H1 (cell line): ENCODE results near the gene RTTN. TPM values are rescaled to one million over a fixed set of nuclear protein-coding genes. Genes with fewer than 3 reads are reported as not detected.

Source experiments
- CTCF ChIA-PET: fragments of 300-600 bp; sonication (Branson Sonifier 250); formaldehyde crosslinking; loops from one replicate; lab custom pipeline; 2021; ENCODE audit not compliant: partially characterized antibody; lab: Charles Lee
- POLR2A ChIA-PET: fragments of 300-600 bp; sonication (Branson Sonifier 250); formaldehyde crosslinking; loops from one replicate; lab custom pipeline; 2021; ENCODE audit warnings: inconsistent platforms; ENCODE audit not compliant: partially characterized antibody; lab: Charles Lee
- DNase-seq, 2 experiments: peaks; one replicate each; pipeline versions ENCODE4 v3.0.0 to v3.0.0-alpha.2; 2010 to 2022; ENCODE audit warnings: low spot score in 2 of 2, low read depth in 1 of 2, mixed read lengths in 1 of 2
- FAIRE-seq: peaks from 2 replicates; lab custom pipeline; 2011; peaks lifted over from hg19 to GRCh38; lab: Jason Lieb, UNC
- H2AFZ ChIP-seq: 2 replicates; pipeline ENCODE4 v1.8.1; 2012; ENCODE audit warnings: low read length, inconsistent platforms
- H2AK5ac ChIP-seq: 2 replicates; pipeline ENCODE4 v1.6.1; 2013; ENCODE audit warnings: low read depth, low read length
- H2BK120ac ChIP-seq: replicated peaks from 2 replicates; pipeline ENCODE3; 2013; ENCODE audit warnings: low read depth, low read length, inconsistent platforms
- H2BK12ac ChIP-seq: 2 replicates; pipeline ENCODE4 v1.6.1; 2013; ENCODE audit warnings: low read depth, low read length
- H2BK15ac ChIP-seq: 2 replicates; pipeline ENCODE4 v1.6.1; 2013; ENCODE audit warnings: low read length
- H2BK20ac ChIP-seq: 2 replicates; pipeline ENCODE4 v1.6.1; 2013; ENCODE audit warnings: low read length
- H2BK5ac ChIP-seq: 2 replicates; pipeline ENCODE4 v1.6.1; 2013; ENCODE audit warnings: low read depth, low read length
- H3K14ac ChIP-seq: 2 replicates; pipeline ENCODE4 v1.6.1; 2013; ENCODE audit warnings: inconsistent platforms; ENCODE audit not compliant: insufficient read length
- H3K18ac ChIP-seq: 2 replicates; pipeline ENCODE4 v1.6.1; 2013; ENCODE audit warnings: low read length; ENCODE audit errors: extremely low read depth
- H3K23ac ChIP-seq: 2 replicates; pipeline ENCODE4 v1.6.1; 2013; ENCODE audit warnings: inconsistent platforms; ENCODE audit not compliant: insufficient read length
- H3K23me2 ChIP-seq: 2 replicates; pipeline ENCODE4 v1.6.1; 2013; ENCODE audit warnings: low read depth, low read length
- H3K27ac ChIP-seq: 2 replicates; pipeline ENCODE4 v1.6.1; 2011; ENCODE audit warnings: low read depth, low read length, inconsistent platforms
- H3K27me3 ChIP-seq, 4 experiments: replicated peaks in 1 of 4; 1 replicate in 1 of 4; 2 replicates in 3 of 4; pipeline versions ENCODE4 v1.6.1 to v1.8.1; 2011 to 2013; ENCODE audit warnings: low read length in 3 of 4, mild to moderate bottlenecking in 3 of 4, inconsistent platforms in 2 of 4, mixed read lengths in 2 of 4, moderate library complexity in 1 of 4; ENCODE audit not compliant: control insufficient read depth in 3 of 4, insufficient read depth in 3 of 4; ENCODE audit errors: extremely low read depth in 1 of 4
- H3K36me3 ChIP-seq, 4 experiments: 2 replicates each; pipeline versions ENCODE4 v1.6.1 to v1.8.1; 2011 to 2013; ENCODE audit warnings: mild to moderate bottlenecking in 4 of 4, low read length in 3 of 4, moderate library complexity in 2 of 4, control low read depth in 1 of 4, inconsistent platforms in 1 of 4; ENCODE audit not compliant: insufficient read depth in 4 of 4, control insufficient read depth in 2 of 4
- H3K4ac ChIP-seq: replicated peaks from 2 replicates; pipeline ENCODE3; 2013; ENCODE audit warnings: low read length, low read depth, mixed read lengths, inconsistent platforms; ENCODE audit not compliant: insufficient read length
- H3K4me1 ChIP-seq, 4 experiments: replicated peaks in 1 of 4; 1 replicate in 1 of 4; 2 replicates in 3 of 4; pipeline versions ENCODE4 v1.6.1 to v1.8.1; 2011 to 2013; ENCODE audit warnings: low read length in 3 of 4, inconsistent platforms in 2 of 4, mixed read lengths in 1 of 4; ENCODE audit not compliant: insufficient read depth in 4 of 4, control insufficient read depth in 3 of 4
- H3K4me2 ChIP-seq, 2 experiments: 2 replicates each; pipeline versions ENCODE4 v1.6.1 to v1.8.1; 2011 to 2013; ENCODE audit warnings: low read depth in 2 of 2, low read length in 2 of 2, control low read depth in 1 of 2, inconsistent platforms in 1 of 2, mild to moderate bottlenecking in 1 of 2; ENCODE audit not compliant: insufficient read depth in 1 of 2
- H3K4me3 ChIP-seq, 4 experiments: fragments of 200-600, 300-600 bp in 1 of 4; sonication (generic), shearing (Covaris generic), sonication (Bioruptor Twin) in 1 of 4; 2 replicates each; pipeline versions ENCODE4 v1.5.1 to v1.8.1; 2011 to 2016; ENCODE audit warnings: low read length in 4 of 4, low read depth in 3 of 4, control low read depth in 2 of 4, inconsistent platforms in 2 of 4, mild to moderate bottlenecking in 2 of 4, mixed read lengths in 1 of 4, moderate library complexity in 1 of 4; ENCODE audit not compliant: insufficient read depth in 2 of 4; ENCODE audit errors: extremely low read depth in 1 of 4
- H3K56ac ChIP-seq: replicated peaks from 2 replicates; pipeline ENCODE3; 2013; ENCODE audit warnings: low read depth, mild to moderate bottlenecking, mixed read lengths, low read length, inconsistent platforms; ENCODE audit not compliant: insufficient read length
- H3K79me1 ChIP-seq: 2 replicates; pipeline ENCODE4 v1.6.1; 2013; ENCODE audit warnings: low read depth, low read length, control low read depth
- H3K79me2 ChIP-seq, 2 experiments: 2 replicates each; pipeline versions ENCODE4 v1.6.1 to v1.8.1; 2012 to 2013; ENCODE audit warnings: low read length in 2 of 2, mild to moderate bottlenecking in 2 of 2, inconsistent platforms in 1 of 2; ENCODE audit not compliant: insufficient read depth in 2 of 2, control insufficient read depth in 1 of 2
- H3K9ac ChIP-seq, 4 experiments: replicated peaks in 1 of 4; 1 replicate in 1 of 4; 2 replicates in 3 of 4; pipeline versions ENCODE4 v1.6.1 to v1.8.1; 2011 to 2013; ENCODE audit warnings: low read depth in 3 of 4, low read length in 3 of 4, control low read depth in 2 of 4, mild to moderate bottlenecking in 2 of 4, moderate library complexity in 2 of 4, inconsistent platforms in 1 of 4; ENCODE audit errors: extremely low read depth in 1 of 4
- H3K9me3 ChIP-seq, 2 experiments: 2 replicates each; pipeline versions ENCODE4 v1.6.1 to v1.8.1; 2012 to 2013; ENCODE audit warnings: mild to moderate bottlenecking in 2 of 2, moderate library complexity in 2 of 2, control low read depth in 1 of 2, inconsistent platforms in 1 of 2, low read depth in 1 of 2, low read length in 1 of 2, mixed read lengths in 1 of 2; ENCODE audit not compliant: insufficient read depth in 2 of 2
- H4K20me1 ChIP-seq, 2 experiments: replicated peaks in 1 of 2; 2 replicates each; pipeline versions ENCODE3 to v1.8.1; 2011 to 2013; ENCODE audit warnings: inconsistent platforms in 2 of 2, low read length in 2 of 2, mild to moderate bottlenecking in 1 of 2; ENCODE audit not compliant: insufficient read depth in 2 of 2, control insufficient read depth in 1 of 2
- H4K5ac ChIP-seq: 2 replicates; pipeline ENCODE4 v1.6.1; 2013; ENCODE audit warnings: low read length, low read depth, mixed read lengths, inconsistent platforms; ENCODE audit not compliant: insufficient read length
- H4K8ac ChIP-seq: 2 replicates; pipeline ENCODE4 v1.8.0; 2013; ENCODE audit warnings: mild to moderate bottlenecking, moderate library complexity, low read length, inconsistent platforms; ENCODE audit not compliant: insufficient read depth; ENCODE audit errors: extremely low read depth
- H4K91ac ChIP-seq: replicated peaks from 2 replicates; pipeline ENCODE3; 2013; ENCODE audit warnings: low read length, mixed read lengths, inconsistent platforms; ENCODE audit not compliant: insufficient read length
- RBBP5 ChIP-seq: IDR thresholded peaks from 2 replicates; pipeline ENCODE4 v1.7.1; 2012; ENCODE audit warnings: low read depth, mild to moderate bottlenecking, inconsistent platforms, low read length, moderate library complexity, borderline replicate concordance
- RXRA ChIP-seq: IDR thresholded peaks from 2 replicates; pipeline ENCODE4 v1.6.1; 2011; ENCODE audit warnings: low read depth, mild to moderate bottlenecking, low read length, moderate library complexity; ENCODE audit not compliant: insufficient read depth
- SIX5 ChIP-seq: IDR thresholded peaks from 2 replicates; pipeline ENCODE4 v1.6.1; 2011; ENCODE audit warnings: mild to moderate bottlenecking, low read depth, low read length
- SRF ChIP-seq: IDR thresholded peaks from 2 replicates; pipeline ENCODE4 v1.6.1; 2011; ENCODE audit warnings: mild to moderate bottlenecking, low read depth, low read length, moderate library complexity
- WGBS, 2 experiments: shearing (Covaris generic) in 1 of 2; methylation state at CpG; one replicate each; pipeline versions ENCODE4 v1.1.6 to v1.1.7; 2013 to 2015; ENCODE audit warnings: low lambda C conversion rate in 2 of 2, mixed read lengths in 2 of 2, inconsistent platforms in 1 of 2, low coverage in 1 of 2, missing lambda C conversion rate in 1 of 2; ENCODE audit not compliant: insufficient replicate concordance in 2 of 2, insufficient coverage in 1 of 2, insufficient read length in 1 of 2; ENCODE audit errors: extremely low coverage in 1 of 2, missing lambda C conversion rate in 1 of 2; 5-methylcytosine and 5-hydroxymethylcytosine counted together
- polyA plus RNA-seq, 7 experiments: library from polyadenylated mRNA; depleted of rRNA in 3 of 7; stranded (reverse) in 5 of 7; unstranded in 2 of 7; fragments of >200 nt in 5 of 7; fragments of 200-250 nt in 2 of 7; gene quantifications; 1 replicate in 5 of 7; 2 replicates in 1 of 7; 4 replicates in 1 of 7; pipeline versions ENCODE4 v1.2.1 to v1.2.3, GENCODE V29; 2011 to 2013; ENCODE audit warnings: missing spikeins in 2 of 7, mixed read lengths in 2 of 7
- total RNA-seq: library from RNA; stranded (reverse); fragmentation: NEBNext Ultra II Directional; extraction: Animal tissue kit (Norgen Biotek cat#: 25700); gene quantifications from 2 replicates; pipeline ENCODE4 v1.2.1, GENCODE V29; 2021

Gene RTTN
- total and polyA plus RNA-seq, 2 of the 8 experiments (the other 6 are each of a cell fraction or from before 2014, with no cell fraction given), result 9.1 to 21.4 TPM

GRCh38 chr18:70041459-70042050 is 163.9 kb downstream of the RTTN start:
- H4K5ac ChIP-seq, result no peak overlapping the region
- DNase-seq (no peak), FAIRE-seq (no peak)
- no peaks in the 10 kb centered on the region for H3K23me2 ChIP-seq
- no peak overlapping the region for H4K91ac ChIP-seq
- H4K8ac ChIP-seq, result no peak overlapping the region
- no peak overlapping the region for H2BK5ac ChIP-seq
- H3K4me2 ChIP-seq, result no peak overlapping the region
- H2BK15ac ChIP-seq, result no peak overlapping the region
- H3K79me1 ChIP-seq, result no peaks in the 10 kb centered on the region
- TF ChIP-seq SRF (no peak), RBBP5 (no peak), SIX5 (no peak), RXRA (no peak)
- no peak overlapping the region for H3K14ac ChIP-seq
- H2AFZ ChIP-seq, result no peak overlapping the region
- no peak overlapping the region for H3K23ac ChIP-seq
- H3K27ac ChIP-seq, result no peak overlapping the region
- no peaks in the 10 kb centered on the region for H3K27me3 ChIP-seq
- H3K4ac ChIP-seq, result no peak overlapping the region
- H3K4me3 ChIP-seq, result no peak overlapping the region
- H3K9ac ChIP-seq, result no peak overlapping the region
- no peak overlapping the region for H2BK20ac ChIP-seq
- no peak overlapping the region for H3K56ac ChIP-seq
- WGBS, 2 experiments, result 92% methylated on average over 4 of the region's 4 CpGs; no CpG with 5 or more reads in 1 of the 2 experiments
- H2AK5ac ChIP-seq, result no peak overlapping the region
- no peaks in the 10 kb centered on the region for H4K20me1 ChIP-seq
- no peaks in the 10 kb centered on the region for H3K79me2 ChIP-seq
- no peaks in the 10 kb centered on the region for H3K36me3 ChIP-seq
- no peak overlapping the region for H3K18ac ChIP-seq
- POLR2A ChIA-PET, result no interaction called here
- H3K4me1 ChIP-seq, result no peaks in the 10 kb centered on the region
- no peaks in the 10 kb centered on the region for H3K9me3 ChIP-seq
- H2BK120ac ChIP-seq, result no peak overlapping the region
- CTCF ChIA-PET, result interaction anchor here (1.4 kb wide), 1 partner anchor 402 kb away, joined by 3 read pairs; no protein-coding TSS in a partner anchor
- no peak overlapping the region for H2BK12ac ChIP-seq
